ENCODE measurements around the gene CAT. TPM values are rescaled to one million over a fixed set of nuclear protein-coding genes. Genes with fewer than 3 reads are reported as not detected.

CAT gene
- total RNA-seq, 1 donor from 2014 or later = 73.6 TPM

- Histone ChIP-seq H3K36me3 (ENCODE audit: control insufficient read depth in 3 of 3, insufficient read depth in 3 of 3, low read length in 3 of 3) (no peaks in the 10 kb centered on the region), H3K4me1 (ENCODE audit: control insufficient read depth in 3 of 3, insufficient read depth in 3 of 3, low read length in 3 of 3) (peaks cover 0 to 6% (median 0%) of the 10 kb centered on the region in 3 donors), H3K4me3 (ENCODE audit: low read length in 3 of 3) (no peak overlapping the region), H3K9me3 (ENCODE audit: control insufficient read depth in 3 of 3, low read length in 3 of 3) (no peaks in the 10 kb centered on the region), H3K27me3 (ENCODE audit: control insufficient read depth in 3 of 3, insufficient read depth in 3 of 3, low read length in 3 of 3) (no peaks in the 10 kb centered on the region), H3K27ac (ENCODE audit: low read depth, low read length) (no peak overlapping the region), H3K9ac (ENCODE audit: low read depth in 1 of 3, low read length in 3 of 3) (no peak overlapping the region)
Measured at GRCh38 chr11:34502949-34503348, 64.2 kb downstream of the CAT start.

GRCh38 chr11:34505874-34506273 lies 67.1 kb downstream of the CAT start:
- H3K4me1 ChIP-seq (ENCODE audit: control insufficient read depth in 3 of 3, insufficient read depth in 3 of 3, low read length in 3 of 3) = peaks cover 0 to 6% (median 0%) of the 10 kb centered on the region in 3 donors
- H3K27ac ChIP-seq (ENCODE audit: low read depth, low read length) = no peak overlapping the region
- no peaks in the 10 kb centered on the region for H3K9me3 ChIP-seq (ENCODE audit: control insufficient read depth in 3 of 3, low read length in 3 of 3)
- H3K27me3 ChIP-seq (ENCODE audit: control insufficient read depth in 3 of 3, insufficient read depth in 3 of 3, low read length in 3 of 3) = no peaks in the 10 kb centered on the region
- H3K4me3 ChIP-seq (ENCODE audit: low read length in 3 of 3) = no peak overlapping the region
- H3K9ac ChIP-seq (ENCODE audit: low read depth in 1 of 3, low read length in 3 of 3) = no peak overlapping the region
- H3K36me3 ChIP-seq (ENCODE audit: control insufficient read depth in 3 of 3, insufficient read depth in 3 of 3, low read length in 3 of 3) = no peaks in the 10 kb centered on the region

GRCh38 chr11:34507156-34507555 lies 68.4 kb downstream of the CAT start:
- no peak overlapping the region for H3K9ac ChIP-seq (ENCODE audit: low read depth in 1 of 3, low read length in 3 of 3)

DNA sequence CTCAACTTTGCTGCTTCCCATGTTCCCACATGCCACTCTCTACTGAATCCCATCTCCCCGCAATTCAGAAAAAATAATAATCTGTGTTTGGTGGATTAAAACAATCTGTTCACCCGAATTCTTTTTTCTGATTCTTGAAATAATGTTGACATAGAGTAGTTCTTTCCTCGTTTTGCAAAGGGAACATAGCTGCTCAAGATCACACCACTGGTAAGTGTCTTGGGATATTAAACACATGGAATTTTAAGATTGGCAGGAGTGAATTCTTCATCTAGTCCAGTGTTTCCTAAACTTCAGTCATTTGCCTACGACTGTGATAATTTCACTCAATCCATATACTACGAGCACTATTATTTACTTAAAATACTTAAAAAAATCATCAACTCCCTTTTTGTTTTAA lies 68.9 kb downstream of the CAT start:
- H3K4me3 ChIP-seq (ENCODE audit: low read length in 3 of 3) = no peak overlapping the region
- no peaks in the 10 kb centered on the region for H3K27me3 ChIP-seq (ENCODE audit: control insufficient read depth in 3 of 3, insufficient read depth in 3 of 3, low read length in 3 of 3)
- H3K27ac ChIP-seq (ENCODE audit: low read depth, low read length) = no peak overlapping the region
- no peak overlapping the region for H3K9ac ChIP-seq (ENCODE audit: low read depth in 1 of 3, low read length in 3 of 3)
- no peaks in the 10 kb centered on the region for H3K9me3 ChIP-seq (ENCODE audit: control insufficient read depth in 3 of 3, low read length in 3 of 3)
- H3K4me1 ChIP-seq (ENCODE audit: control insufficient read depth in 3 of 3, insufficient read depth in 3 of 3, low read length in 3 of 3) = no peaks in the 10 kb centered on the region
- H3K36me3 ChIP-seq (ENCODE audit: control insufficient read depth in 3 of 3, insufficient read depth in 3 of 3, low read length in 3 of 3) = no peaks in the 10 kb centered on the region

More at GRCh38 chr11:34507156-34507555, 68.4 kb downstream of the CAT start:
- H3K27me3 ChIP-seq (ENCODE audit: control insufficient read depth in 3 of 3, insufficient read depth in 3 of 3, low read length in 3 of 3) = no peaks in the 10 kb centered on the region
- no peak overlapping the region for H3K4me3 ChIP-seq (ENCODE audit: low read length in 3 of 3)
- no peak overlapping the region for H3K27ac ChIP-seq (ENCODE audit: low read depth, low read length)
- no peaks in the 10 kb centered on the region for H3K9me3 ChIP-seq (ENCODE audit: control insufficient read depth in 3 of 3, low read length in 3 of 3)
- H3K4me1 ChIP-seq (ENCODE audit: control insufficient read depth in 3 of 3, insufficient read depth in 3 of 3, low read length in 3 of 3) = no peaks in the 10 kb centered on the region
- no peaks in the 10 kb centered on the region for H3K36me3 ChIP-seq (ENCODE audit: control insufficient read depth in 3 of 3, insufficient read depth in 3 of 3, low read length in 3 of 3)

- no peaks in the 10 kb centered on the region for H3K36me3 ChIP-seq (ENCODE audit: control insufficient read depth in 3 of 3, insufficient read depth in 3 of 3, low read length in 3 of 3)
Measured at GRCh38 chr11:34508524-34508923, 69.8 kb downstream of the CAT start.

DNA sequence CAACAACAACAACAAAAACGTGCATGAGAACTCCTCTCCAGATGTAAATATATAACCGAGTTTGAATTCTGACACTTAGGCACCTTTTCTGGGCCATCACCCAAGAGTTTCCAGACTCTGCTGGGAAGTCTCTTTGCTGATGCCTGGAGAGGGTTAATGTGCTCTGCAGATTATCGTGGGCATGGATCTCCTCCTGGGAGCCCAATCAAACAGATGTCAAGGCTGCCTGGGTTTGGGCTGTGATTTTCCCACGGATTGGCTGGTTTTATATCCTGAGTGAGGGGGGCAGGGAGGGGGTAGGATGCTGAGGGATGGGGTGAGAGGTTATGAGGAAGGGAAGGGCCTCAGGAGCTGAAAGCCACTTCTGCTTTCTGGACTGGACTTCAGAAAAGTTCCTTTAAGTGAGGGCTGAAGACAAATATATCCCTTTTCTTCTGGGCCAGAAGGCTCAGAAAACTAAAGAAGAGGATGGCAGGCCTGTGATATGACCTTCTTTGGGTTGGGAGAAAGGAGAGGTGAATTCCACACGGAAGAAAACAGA lies 70.7 kb downstream of the CAT start:
- Histone ChIP-seq H3K4me1 (ENCODE audit: control insufficient read depth in 3 of 3, insufficient read depth in 3 of 3, low read length in 3 of 3) (no peaks in the 10 kb centered on the region), H3K4me3 (ENCODE audit: low read length in 3 of 3) (no peak overlapping the region), H3K9me3 (ENCODE audit: control insufficient read depth in 3 of 3, low read length in 3 of 3) (no peaks in the 10 kb centered on the region), H3K27me3 (ENCODE audit: control insufficient read depth in 3 of 3, insufficient read depth in 3 of 3, low read length in 3 of 3) (no peaks in the 10 kb centered on the region), H3K27ac (ENCODE audit: low read depth, low read length) (no peak overlapping the region), H3K9ac (ENCODE audit: low read depth in 1 of 3, low read length in 3 of 3) (no peak overlapping the region), H3K36me3 (ENCODE audit: control insufficient read depth in 3 of 3, insufficient read depth in 3 of 3, low read length in 3 of 3) (no peaks in the 10 kb centered on the region)

More at GRCh38 chr11:34508524-34508923, 69.8 kb downstream of the CAT start:
- Histone ChIP-seq H3K9me3 (ENCODE audit: control insufficient read depth in 3 of 3, low read length in 3 of 3) (no peaks in the 10 kb centered on the region), H3K4me1 (ENCODE audit: control insufficient read depth in 3 of 3, insufficient read depth in 3 of 3, low read length in 3 of 3) (no peaks in the 10 kb centered on the region), H3K4me3 (ENCODE audit: low read length in 3 of 3) (no peak overlapping the region), H3K9ac (ENCODE audit: low read depth in 1 of 3, low read length in 3 of 3) (no peak overlapping the region), H3K27ac (ENCODE audit: low read depth, low read length) (no peak overlapping the region), H3K27me3 (ENCODE audit: control insufficient read depth in 3 of 3, insufficient read depth in 3 of 3, low read length in 3 of 3) (no peaks in the 10 kb centered on the region)

GRCh38 chr11:34510218-34510617 lies 71.5 kb downstream of the CAT start:
- no peaks in the 10 kb centered on the region for H3K9me3 ChIP-seq (ENCODE audit: control insufficient read depth in 3 of 3, low read length in 3 of 3)
- no peak overlapping the region for H3K27ac ChIP-seq (ENCODE audit: low read depth, low read length)
- H3K9ac ChIP-seq (ENCODE audit: low read depth in 1 of 3, low read length in 3 of 3) = no peak overlapping the region

DNA sequence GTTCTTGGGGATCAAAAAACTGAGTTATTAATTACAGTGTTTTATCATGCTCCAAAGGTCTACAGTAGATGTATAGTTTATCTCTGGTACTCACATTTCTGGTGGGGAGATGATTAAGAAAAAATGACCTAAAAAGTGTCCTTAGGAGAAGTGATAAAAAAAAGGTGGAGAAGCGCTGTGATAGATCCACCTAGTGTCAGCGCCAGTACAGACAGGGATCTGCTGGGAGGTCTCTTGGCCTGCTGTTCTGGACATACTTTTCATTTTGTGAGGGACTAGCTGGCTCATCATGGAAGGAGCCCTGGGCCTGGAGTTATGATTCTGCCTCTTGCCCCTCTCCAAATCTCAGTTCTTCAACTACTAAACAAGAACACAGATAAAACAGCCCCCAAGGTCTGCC lies 71.9 kb downstream of the CAT start:
- Histone ChIP-seq H3K9ac (ENCODE audit: low read depth in 1 of 3, low read length in 3 of 3) (no peak overlapping the region), H3K4me3 (ENCODE audit: low read length in 3 of 3) (no peak overlapping the region), H3K4me1 (ENCODE audit: control insufficient read depth in 3 of 3, insufficient read depth in 3 of 3, low read length in 3 of 3) (no peaks in the 10 kb centered on the region), H3K36me3 (ENCODE audit: control insufficient read depth in 3 of 3, insufficient read depth in 3 of 3, low read length in 3 of 3) (no peaks in the 10 kb centered on the region), H3K9me3 (ENCODE audit: control insufficient read depth in 3 of 3, low read length in 3 of 3) (no peaks in the 10 kb centered on the region), H3K27me3 (ENCODE audit: control insufficient read depth in 3 of 3, insufficient read depth in 3 of 3, low read length in 3 of 3) (no peaks in the 10 kb centered on the region), H3K27ac (ENCODE audit: low read depth, low read length) (no peak overlapping the region)

More at GRCh38 chr11:34510218-34510617, 71.5 kb downstream of the CAT start:
- Histone ChIP-seq H3K4me1 (ENCODE audit: control insufficient read depth in 3 of 3, insufficient read depth in 3 of 3, low read length in 3 of 3) (no peaks in the 10 kb centered on the region), H3K36me3 (ENCODE audit: control insufficient read depth in 3 of 3, insufficient read depth in 3 of 3, low read length in 3 of 3) (no peaks in the 10 kb centered on the region), H3K4me3 (ENCODE audit: low read length in 3 of 3) (no peak overlapping the region), H3K27me3 (ENCODE audit: control insufficient read depth in 3 of 3, insufficient read depth in 3 of 3, low read length in 3 of 3) (no peaks in the 10 kb centered on the region)

DNA sequence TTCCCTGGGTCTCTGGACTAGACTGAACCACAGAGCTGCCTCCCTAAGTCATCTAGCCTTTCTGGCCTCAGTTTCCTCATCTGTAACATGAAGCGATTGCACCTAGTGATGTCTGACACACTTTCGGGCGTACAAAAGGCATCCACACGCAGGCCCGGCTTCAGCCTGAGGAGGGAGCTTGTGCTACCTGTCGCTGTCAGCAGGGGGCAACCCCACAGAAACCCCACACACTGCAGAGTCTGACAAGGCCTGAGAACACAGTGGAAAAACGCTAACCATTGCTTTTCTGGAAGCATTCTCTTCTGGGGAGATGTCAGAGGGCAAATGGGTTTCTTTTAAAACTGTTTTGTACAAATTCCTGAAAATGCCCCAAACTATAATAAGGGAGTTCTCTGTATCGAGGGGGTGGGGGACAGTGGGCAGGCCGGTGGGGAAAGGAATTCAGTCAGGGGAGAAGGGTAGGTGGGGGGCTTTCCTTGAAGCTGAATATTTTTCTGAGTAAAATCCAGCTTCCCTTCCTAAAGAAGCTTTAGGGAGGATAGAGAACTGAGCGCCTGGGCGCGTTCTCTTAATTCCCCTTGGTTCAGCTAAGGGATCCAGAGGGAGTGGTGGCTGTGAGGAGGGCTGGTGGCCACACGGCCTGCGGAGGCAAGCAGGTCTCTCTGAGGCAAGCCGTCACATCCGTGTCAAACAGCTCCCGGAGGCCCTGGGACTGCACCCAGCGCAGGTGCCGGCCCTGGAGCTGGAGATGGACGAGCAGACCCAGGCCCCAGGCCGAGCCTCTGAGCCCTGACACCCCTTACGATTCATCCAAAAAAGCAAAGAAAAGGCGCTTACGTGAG lies 74.3 kb downstream of the CAT start:
- no peak overlapping the region for H3K9ac ChIP-seq (ENCODE audit: low read depth in 1 of 3, low read length in 3 of 3)
- H3K4me1 ChIP-seq (ENCODE audit: control insufficient read depth in 3 of 3, insufficient read depth in 3 of 3, low read length in 3 of 3) = no peaks in the 10 kb centered on the region
- H3K27ac ChIP-seq (ENCODE audit: low read depth, low read length) = no peak overlapping the region
- H3K9me3 ChIP-seq (ENCODE audit: control insufficient read depth in 3 of 3, low read length in 3 of 3) = no peaks in the 10 kb centered on the region
- H3K36me3 ChIP-seq (ENCODE audit: control insufficient read depth in 3 of 3, insufficient read depth in 3 of 3, low read length in 3 of 3) = no peaks in the 10 kb centered on the region
- H3K27me3 ChIP-seq (ENCODE audit: control insufficient read depth in 3 of 3, insufficient read depth in 3 of 3, low read length in 3 of 3) = no peaks in the 10 kb centered on the region
- H3K4me3 ChIP-seq (ENCODE audit: low read length in 3 of 3) = no peak overlapping the region

DNA sequence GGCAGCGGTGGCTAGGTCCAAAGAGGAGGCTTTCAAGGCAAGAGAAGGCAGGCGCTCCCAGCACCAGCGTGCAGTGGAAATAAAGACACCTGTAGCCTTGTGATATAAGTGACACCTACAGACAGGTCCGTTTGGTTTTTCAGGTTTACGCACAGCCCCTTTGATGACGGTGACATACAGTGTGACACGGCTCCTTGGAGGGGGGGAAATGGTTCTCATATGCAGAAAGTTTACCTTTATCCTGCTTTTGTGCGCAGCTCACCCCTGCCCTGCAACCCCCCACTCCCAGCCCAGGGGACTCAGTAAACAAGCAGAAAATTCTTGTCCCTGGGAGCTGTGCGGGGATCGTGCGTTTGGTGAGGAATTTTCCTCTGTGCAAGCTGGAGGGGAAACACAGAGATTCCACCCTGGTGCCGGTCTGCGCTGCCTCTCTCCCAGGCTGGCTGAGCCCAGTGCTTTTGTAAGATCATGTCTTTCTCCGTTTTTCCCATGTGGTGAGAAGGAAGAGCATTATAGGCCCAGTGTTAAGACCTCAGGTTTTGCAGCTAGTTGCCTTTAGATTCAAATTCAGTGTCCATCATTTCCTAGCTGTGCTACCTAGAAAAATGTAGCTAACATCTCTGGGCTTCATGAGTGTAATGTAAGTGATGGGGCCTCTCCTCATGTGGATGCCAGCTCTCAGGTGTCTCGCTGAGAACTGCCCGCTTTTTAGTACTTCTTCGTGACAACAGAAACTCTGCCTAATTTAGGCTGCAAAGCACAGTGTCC lies 75.1 kb downstream of the CAT start, which contains the start of gene ELF5:
Gene ELF5, minus strand, starts transcription at position 113 of the 768 bp plus-strand sequence. CDS start 8,045 bp downstream, outside the sequence.
- no peak within 1 kb of the TSS for H3K4me3 ChIP-seq (ENCODE audit: low read length in 3 of 3)
- H3K9ac ChIP-seq (ENCODE audit: low read depth in 1 of 3, low read length in 3 of 3) = no peak within 1 kb of the TSS
- no peaks in the 10 kb centered on the region for H3K36me3 ChIP-seq (ENCODE audit: control insufficient read depth in 3 of 3, insufficient read depth in 3 of 3, low read length in 3 of 3)
- H3K9me3 ChIP-seq (ENCODE audit: control insufficient read depth in 3 of 3, low read length in 3 of 3) = no peaks in the 10 kb centered on the region
- no peaks in the 10 kb centered on the region for H3K4me1 ChIP-seq (ENCODE audit: control insufficient read depth in 3 of 3, insufficient read depth in 3 of 3, low read length in 3 of 3)
- H3K27ac ChIP-seq (ENCODE audit: low read depth, low read length) = no peak within 1 kb of the TSS
- H3K27me3 ChIP-seq (ENCODE audit: control insufficient read depth in 3 of 3, insufficient read depth in 3 of 3, low read length in 3 of 3) = no peaks in the 10 kb centered on the region

All from skeletal muscle tissue (tissue), 4 donors.